Muscle layer of colon (tissue), 2 donors: ENCODE measurements around the gene LIMA1.
"Not testable (repeated sequence)": the region's sequence is repeated elsewhere in the genome, so short reads cannot be mapped to it uniquely, and the experiment has no call there.

Experiments used
- H3K27ac ChIP-seq: one replicate; pipeline ENCODE4 v1.7.0; 2013; ENCODE audit warnings: low read depth, mild to moderate bottlenecking, low read length, moderate library complexity
- H3K27me3 ChIP-seq, 2 donors: one replicate each; pipeline ENCODE4 v1.7.0; 2013; ENCODE audit warnings: low read length in 2 of 2, mild to moderate bottlenecking in 2 of 2; ENCODE audit not compliant: insufficient read depth in 2 of 2, control insufficient read depth in 1 of 2
- H3K36me3 ChIP-seq: one replicate; pipeline ENCODE4 v1.7.0; 2013; ENCODE audit warnings: mild to moderate bottlenecking, low read length; ENCODE audit not compliant: insufficient read depth
- H3K4me1 ChIP-seq: one replicate; pipeline ENCODE4 v1.7.0; 2013; ENCODE audit warnings: mild to moderate bottlenecking, low read length; ENCODE audit not compliant: insufficient read depth
- H3K4me3 ChIP-seq, 2 donors: one replicate each; pipeline ENCODE4 v1.7.0; 2013; ENCODE audit warnings: low read length in 2 of 2, low read depth in 1 of 2, mild to moderate bottlenecking in 1 of 2, moderate library complexity in 1 of 2
- H3K9ac ChIP-seq: one replicate; pipeline ENCODE4 v1.7.0; 2013; ENCODE audit warnings: low read length
- H3K9me3 ChIP-seq: one replicate; pipeline ENCODE4 v1.7.0; 2013; ENCODE audit warnings: mild to moderate bottlenecking, low read length
- donor health status: abdominal sarcoma.
- donor health status: Adenocarcinoma of cecum.

The LIMA1 gene

GRCh38 chr12:50181691-50182090 is 101.6 kb downstream of the LIMA1 start:
- H3K27ac ChIP-seq: no peak overlapping the region
- H3K27me3 ChIP-seq: no peaks in the 10 kb centered on the region
- no peak overlapping the region for H3K4me3 ChIP-seq
- no peaks in the 10 kb centered on the region for H3K4me1 ChIP-seq
- H3K36me3 ChIP-seq: peaks cover 18% of the 10 kb centered on the region
- H3K9me3 ChIP-seq: no peaks in the 10 kb centered on the region
- no peak overlapping the region for H3K9ac ChIP-seq

GRCh38 chr12:50175716-50176026 is 107.6 kb downstream of the LIMA1 start:
- Histone ChIP-seq H3K9ac (no peak overlapping the region), H3K9me3 (no peaks in the 10 kb centered on the region), H3K27me3 (no peaks in the 10 kb centered on the region), H3K27ac (no peak overlapping the region), H3K36me3 (peaks cover 16% of the 10 kb centered on the region), H3K4me1 (no peaks in the 10 kb centered on the region), H3K4me3 (no peak overlapping the region)

- no peak overlapping the region for H3K9ac ChIP-seq
- no peak overlapping the region for H3K27ac ChIP-seq
- no peaks in the 10 kb centered on the region for H3K9me3 ChIP-seq
Measured at GRCh38 chr12:50174971-50175715, 108.2 kb downstream of the LIMA1 start.

GRCh38 chr12:50167049-50167828 is 116.1 kb downstream of the LIMA1 start, which contains the start of gene CERS5:
CERS5 (minus strand) TSS chr12:50167369; CDS start chr12:50167297, 72 bp downstream.
- peaks cover 10% of the 10 kb centered on the region for H3K4me1 ChIP-seq
- H3K9me3 ChIP-seq: no peaks in the 10 kb centered on the region
- H3K36me3 ChIP-seq: no peaks in the 10 kb centered on the region
- no peaks in the 10 kb centered on the region for H3K27me3 ChIP-seq
- H3K4me3 ChIP-seq: peak within 1 kb of the TSS; percentile 78 to 91
- peak within 1 kb of the TSS; percentile 63 for H3K9ac ChIP-seq
- H3K27ac ChIP-seq: peak within 1 kb of the TSS; percentile 96

More at GRCh38 chr12:50174971-50175715, 108.2 kb downstream of the LIMA1 start:
- H3K4me1 ChIP-seq: no peaks in the 10 kb centered on the region
- H3K27me3 ChIP-seq: no peaks in the 10 kb centered on the region
- H3K4me3 ChIP-seq: no peak overlapping the region
- peaks cover 16% of the 10 kb centered on the region for H3K36me3 ChIP-seq

- H3K9me3 ChIP-seq: no peaks in the 10 kb centered on the region
- H3K27ac ChIP-seq: peak overlapping the region; percentile 90
- peak overlapping the region; percentile 78 to 91 for H3K4me3 ChIP-seq
- H3K36me3 ChIP-seq: no peaks in the 10 kb centered on the region
- no peaks in the 10 kb centered on the region for H3K27me3 ChIP-seq
- H3K9ac ChIP-seq: peak overlapping the region; percentile 58
- H3K4me1 ChIP-seq: peaks cover 10% of the 10 kb centered on the region
Measured at GRCh38 chr12:50166799-50167048, 116.6 kb downstream of the LIMA1 start.

- peaks cover 10% of the 10 kb centered on the region for H3K4me1 ChIP-seq
- H3K9me3 ChIP-seq: no peaks in the 10 kb centered on the region
- H3K4me3 ChIP-seq: no peak overlapping the region
- no peaks in the 10 kb centered on the region for H3K27me3 ChIP-seq
- H3K27ac ChIP-seq: no peak overlapping the region
- no peak overlapping the region for H3K9ac ChIP-seq
- H3K36me3 ChIP-seq: no peaks in the 10 kb centered on the region
Measured at GRCh38 chr12:50164963-50165362, 118.4 kb downstream of the LIMA1 start.

- no peak overlapping the region for H3K4me3 ChIP-seq
- H3K36me3 ChIP-seq: no peaks in the 10 kb centered on the region
- H3K27me3 ChIP-seq: no peaks in the 10 kb centered on the region
- peaks cover 10% of the 10 kb centered on the region for H3K4me1 ChIP-seq
- H3K9ac ChIP-seq: no peak overlapping the region
- no peak overlapping the region for H3K27ac ChIP-seq
- no peaks in the 10 kb centered on the region for H3K9me3 ChIP-seq
Measured at GRCh38 chr12:50162230-50162629, 121.1 kb downstream of the LIMA1 start.

GRCh38 chr12:50160643-50161042 is 122.7 kb downstream of the LIMA1 start:
- H3K27ac ChIP-seq: no peak overlapping the region
- H3K9me3 ChIP-seq: no peaks in the 10 kb centered on the region
- H3K36me3 ChIP-seq: no peaks in the 10 kb centered on the region
- peaks cover 3% of the 10 kb centered on the region for H3K4me1 ChIP-seq
- H3K27me3 ChIP-seq: no peaks in the 10 kb centered on the region
- H3K4me3 ChIP-seq: no peak overlapping the region
- H3K9ac ChIP-seq: no peak overlapping the region

- Histone ChIP-seq H3K4me3 (no peak overlapping the region), H3K9me3 (no peaks in the 10 kb centered on the region), H3K36me3 (no peaks in the 10 kb centered on the region), H3K4me1 (no peaks in the 10 kb centered on the region), H3K9ac (no peak overlapping the region), H3K27ac (no peak overlapping the region), H3K27me3 (no peaks in the 10 kb centered on the region)
Measured at GRCh38 chr12:50157259-50157658, 126.1 kb downstream of the LIMA1 start.

- H3K27ac ChIP-seq: no peak overlapping the region
- no peaks in the 10 kb centered on the region for H3K9me3 ChIP-seq
- no peak overlapping the region for H3K4me3 ChIP-seq
- no peak overlapping the region for H3K9ac ChIP-seq
- H3K27me3 ChIP-seq: no peaks in the 10 kb centered on the region
- H3K4me1 ChIP-seq: no peaks in the 10 kb centered on the region
- H3K36me3 ChIP-seq: no peaks in the 10 kb centered on the region
Measured at GRCh38 chr12:50156641-50157040, 126.7 kb downstream of the LIMA1 start.

GRCh38 chr12:50154947-50155346 is 128.4 kb downstream of the LIMA1 start:
- not testable (repeated sequence) for H3K27me3 ChIP-seq, H3K27ac ChIP-seq, H3K9me3 ChIP-seq, H3K36me3 ChIP-seq, H3K4me1 ChIP-seq, H3K9ac ChIP-seq, H3K4me3 ChIP-seq
